PC-9 (cell line): Measurements from ENCODE around the gene IL1R2. TPM values are rescaled to one million over a fixed set of nuclear protein-coding genes. Genes with fewer than 3 reads are reported as not detected.

Source experiments
- BruUV-seq: library from RNA; stranded (reverse); fragments of 400-500 nt; replicated peaks from 2 replicates; lab custom pipeline; 2021; lab: Mats Ljungman, UMichigan
- CTCF ChIA-PET: fragments of 300-600 bp; sonication (Branson Sonifier 250); formaldehyde crosslinking; loops from one replicate; lab custom pipeline; 2022; ENCODE audit warnings: antibody characterized with exemption; lab: Charles Lee
- POLR2A ChIA-PET: fragments of 300-600 bp; sonication (Branson Sonifier 250); formaldehyde crosslinking; loops from one replicate; lab custom pipeline; 2022; ENCODE audit warnings: antibody characterized with exemption; ENCODE audit not compliant: unreplicated experiment; lab: Charles Lee
- DNase-seq, 2 experiments: peaks; one replicate each; pipeline versions ENCODE4 v3.0.0 to v3.0.0-alpha.2; 2015 to 2022; ENCODE audit warnings: mixed read lengths in 1 of 2
- H2AFZ ChIP-seq: fragments of 200-600 bp; sonication (generic); 2 replicates; pipeline ENCODE4 v1.8.1; 2017; ENCODE audit warnings: antibody characterized with exemption
- H3F3A ChIP-seq: fragments of 200-600 bp; sonication (generic); 2 replicates; pipeline ENCODE4 v1.8.1; 2017; ENCODE audit warnings: antibody characterized with exemption, mild to moderate bottlenecking, low read depth; ENCODE audit not compliant: insufficient read depth
- H3K27ac ChIP-seq: fragments of 200-600 bp; sonication (generic); 2 replicates; pipeline ENCODE4 v1.6.1; 2016; ENCODE audit warnings: mixed run types
- H3K27me3 ChIP-seq: fragments of 200-600 bp; sonication (generic); 2 replicates; pipeline ENCODE4 v1.6.1; 2016; ENCODE audit warnings: low read depth, mixed run types; ENCODE audit not compliant: insufficient read depth
- H3K36me3 ChIP-seq: fragments of 200-600 bp; sonication (generic); 2 replicates; pipeline ENCODE4 v1.6.1; 2016; ENCODE audit warnings: low read depth, mixed run types
- H3K4me1 ChIP-seq: fragments of 200-600 bp; sonication (generic); replicated peaks from 2 replicates; pipeline ENCODE4 v1.6.1; 2016; ENCODE audit warnings: mixed run types; ENCODE audit not compliant: insufficient read depth
- H3K4me2 ChIP-seq: fragments of 200-600 bp; sonication (generic); 2 replicates; pipeline ENCODE4 v1.6.1; 2017; ENCODE audit warnings: mixed run types
- H3K4me3 ChIP-seq: fragments of 200-600 bp; sonication (generic); 2 replicates; pipeline ENCODE4 v1.6.1; 2016; ENCODE audit warnings: mixed run types
- H3K79me2 ChIP-seq: fragments of 200-600 bp; sonication (generic); 2 replicates; pipeline ENCODE4 v1.6.1; 2017; ENCODE audit warnings: low read depth, mixed run types
- H3K9me2 ChIP-seq: fragments of 200-600 bp; sonication (generic); 2 replicates; pipeline ENCODE4 v1.8.1; 2017; ENCODE audit warnings: mild to moderate bottlenecking; ENCODE audit not compliant: insufficient read depth
- H3K9me3 ChIP-seq: fragments of 200-600 bp; sonication (generic); 2 replicates; pipeline ENCODE4 v1.8.1; 2016; ENCODE audit warnings: low read depth; ENCODE audit not compliant: insufficient read depth
- H4K20me1 ChIP-seq: fragments of 200-600 bp; sonication (generic); 2 replicates; pipeline ENCODE4 v1.8.1; 2017; ENCODE audit not compliant: insufficient read depth
- EZH2 ChIP-seq: fragments of 200-600 bp; sonication (generic); IDR thresholded peaks from 2 replicates; pipeline ENCODE4 v1.8.0; 2017; ENCODE audit warnings: antibody characterized with exemption, low read depth
- intact Hi-C: fragments of 100-400 bp; cut with micrococcal nuclease; formaldehyde crosslinking; loops from one replicate; pipeline ENCODE4 v1.10.0; 2022; ENCODE audit not compliant: unreplicated experiment
- total RNA-seq: library from RNA; stranded (reverse); gene quantifications from 2 replicates; pipeline ENCODE4 v1.2.3, GENCODE V29; 2021
- TF ChIP-seq, protein P1 (sequence below): fragments of 200-600 bp; sonication (generic); conservative IDR thresholded peaks from 2 replicates; pipeline ENCODE4 v1.6.1; 2017; ENCODE audit warnings: mixed run types, antibody characterized with exemption, mild to moderate bottlenecking, moderate library complexity

IL1R2 gene
- total RNA-seq, 1 experiment from 2014 or later = 3.8 TPM

GRCh38 chr2:101972621-101973434, 18.9 kb upstream of the IL1R2 start:
- Histone ChIP-seq H3K4me3 (no peak overlapping the region), H3K27me3 (no peaks in the 10 kb centered on the region), H2AFZ (no peak overlapping the region), H3K36me3 (no peaks in the 10 kb centered on the region), H3K9me2 (no peaks in the 10 kb centered on the region), H3K4me2 (peak overlapping the region; percentile 21; the same call in 1 of the 2 replicates), H3K9me3 (peaks cover 13% of the 10 kb centered on the region), H3K4me1 (peaks cover 17% of the 10 kb centered on the region), H3K79me2 (no peaks in the 10 kb centered on the region), H3F3A (peaks cover 16% of the 10 kb centered on the region; the same call in 1 of the 2 replicates), H4K20me1 (no peaks in the 10 kb centered on the region), H3K27ac (peak overlapping the region; percentile 29)
- TF ChIP-seq EZH2 = no peak
- TF ChIP-seq, protein P1, sequence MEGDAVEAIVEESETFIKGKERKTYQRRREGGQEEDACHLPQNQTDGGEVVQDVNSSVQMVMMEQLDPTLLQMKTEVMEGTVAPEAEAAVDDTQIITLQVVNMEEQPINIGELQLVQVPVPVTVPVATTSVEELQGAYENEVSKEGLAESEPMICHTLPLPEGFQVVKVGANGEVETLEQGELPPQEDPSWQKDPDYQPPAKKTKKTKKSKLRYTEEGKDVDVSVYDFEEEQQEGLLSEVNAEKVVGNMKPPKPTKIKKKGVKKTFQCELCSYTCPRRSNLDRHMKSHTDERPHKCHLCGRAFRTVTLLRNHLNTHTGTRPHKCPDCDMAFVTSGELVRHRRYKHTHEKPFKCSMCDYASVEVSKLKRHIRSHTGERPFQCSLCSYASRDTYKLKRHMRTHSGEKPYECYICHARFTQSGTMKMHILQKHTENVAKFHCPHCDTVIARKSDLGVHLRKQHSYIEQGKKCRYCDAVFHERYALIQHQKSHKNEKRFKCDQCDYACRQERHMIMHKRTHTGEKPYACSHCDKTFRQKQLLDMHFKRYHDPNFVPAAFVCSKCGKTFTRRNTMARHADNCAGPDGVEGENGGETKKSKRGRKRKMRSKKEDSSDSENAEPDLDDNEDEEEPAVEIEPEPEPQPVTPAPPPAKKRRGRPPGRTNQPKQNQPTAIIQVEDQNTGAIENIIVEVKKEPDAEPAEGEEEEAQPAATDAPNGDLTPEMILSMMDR = no peak
- peak; percentile 25 to 67 for DNase-seq
- CTCF ChIA-PET = no interaction called here
- no TSS peak for BruUV-seq
- intact Hi-C loops = loop anchor here (1.0 kb wide), 1 partner anchor 10 kb away; no protein-coding TSS in a partner anchor
- POLR2A ChIA-PET = no interaction called here

DNA sequence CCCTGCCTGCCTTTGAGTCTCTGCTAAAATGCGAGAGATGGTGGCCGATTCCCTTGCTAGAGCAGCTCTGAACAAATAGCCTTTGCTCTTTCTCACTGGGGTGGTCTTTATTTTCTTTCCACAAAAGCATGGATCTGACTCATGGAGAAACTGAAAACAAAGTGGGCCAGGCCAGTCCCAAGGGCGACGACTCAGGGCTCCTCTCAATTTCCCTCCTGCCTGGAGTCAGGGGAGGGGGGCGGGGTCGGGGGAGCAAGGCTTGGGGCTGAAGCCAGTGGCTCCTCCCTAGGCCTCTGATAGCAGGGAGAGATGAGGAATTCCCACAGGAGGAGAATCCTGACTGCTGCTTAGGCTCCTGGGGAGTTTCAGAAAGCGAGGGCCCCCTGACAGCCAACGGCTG, 17.1 kb upstream of the IL1R2 start:
- Histone ChIP-seq H3K9me3 (peaks cover 13% of the 10 kb centered on the region), H3K36me3 (no peaks in the 10 kb centered on the region), H3K79me2 (no peaks in the 10 kb centered on the region), H3K4me2 (no peak overlapping the region), H3K27me3 (no peaks in the 10 kb centered on the region), H3K27ac (no peak overlapping the region), H3K9me2 (no peaks in the 10 kb centered on the region), H3K4me1 (peaks cover 17% of the 10 kb centered on the region), H2AFZ (no peak overlapping the region), H3F3A (peaks cover 16% of the 10 kb centered on the region; the same call in 1 of the 2 replicates), H4K20me1 (no peaks in the 10 kb centered on the region), H3K4me3 (no peak overlapping the region)
- ChIA-PET CTCF (no interaction called here), POLR2A (no interaction called here)
- intact Hi-C loops = no loop called here
- TF ChIP-seq, protein P1 = no peak
- no peak for TF ChIP-seq EZH2
- no peak for DNase-seq
- BruUV-seq = no TSS peak

GRCh38 chr2:101975171-101975870, 16.4 kb upstream of the IL1R2 start:
- Histone ChIP-seq H3K9me2 (no peaks in the 10 kb centered on the region), H2AFZ (no peak overlapping the region), H3K27ac (no peak overlapping the region), H3K4me2 (no peak overlapping the region), H3K9me3 (peaks cover 13% of the 10 kb centered on the region), H3K4me1 (peaks cover 17% of the 10 kb centered on the region), H3F3A (peaks cover 16% of the 10 kb centered on the region; the same call in 1 of the 2 replicates), H3K36me3 (no peaks in the 10 kb centered on the region), H4K20me1 (no peaks in the 10 kb centered on the region), H3K27me3 (no peaks in the 10 kb centered on the region), H3K4me3 (no peak overlapping the region), H3K79me2 (no peaks in the 10 kb centered on the region)
- DNase-seq = no peak
- BruUV-seq = no TSS peak
- TF ChIP-seq, protein P1 = no peak
- TF ChIP-seq EZH2 = no peak
- ChIA-PET POLR2A (no interaction called here), CTCF (no interaction called here)
- intact Hi-C loops = no loop called here
